Stimulated activated CD8-positive, alpha-beta memory T cell treated with anti-CD3 and anti-CD28 coated beads, Interleukin-7, amount 100 ng/mL, for 24 hours (primary cell): ENCODE data around the gene VIPR2.

Source experiments
- DNase-seq: peaks from one replicate; pipeline ENCODE4 v3.0.0-alpha.2; 2020; ENCODE audit warnings: low read depth

VIPR2 gene

DNA sequence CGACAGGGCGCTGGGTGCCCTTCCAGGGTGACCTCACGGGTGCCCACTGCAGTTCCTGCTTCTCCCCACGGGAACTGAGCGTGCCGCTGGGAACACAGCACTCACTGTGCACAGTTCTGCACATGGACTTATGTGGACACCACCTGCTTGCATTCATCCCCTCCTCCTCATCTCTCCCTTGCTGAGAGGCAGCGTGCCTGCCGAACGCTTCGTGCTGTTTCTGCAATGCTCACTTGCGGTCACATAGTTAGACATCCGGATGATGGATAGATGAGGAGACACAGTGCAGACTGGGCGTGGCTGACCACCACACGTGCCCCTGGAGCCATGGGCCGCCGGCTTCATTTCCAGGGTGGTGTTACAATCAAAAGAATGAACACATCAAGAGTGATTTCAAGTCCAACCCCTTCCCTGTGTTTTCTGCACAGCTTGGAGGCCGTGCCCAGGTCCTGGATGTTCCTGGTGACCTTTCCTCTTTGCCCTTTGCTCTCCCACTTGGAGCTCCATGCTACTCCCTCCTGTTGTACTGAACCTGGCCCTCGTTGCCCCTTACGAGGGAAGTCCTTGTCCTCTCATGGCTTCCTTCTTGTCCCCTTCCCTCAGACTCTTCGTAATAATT, 119.4 kb downstream of the VIPR2 start:
- no peak for DNase-seq

- DNase-seq = no peak
Measured at GRCh38 chr7:159024280-159024951, 120.3 kb downstream of the VIPR2 start.

DNA sequence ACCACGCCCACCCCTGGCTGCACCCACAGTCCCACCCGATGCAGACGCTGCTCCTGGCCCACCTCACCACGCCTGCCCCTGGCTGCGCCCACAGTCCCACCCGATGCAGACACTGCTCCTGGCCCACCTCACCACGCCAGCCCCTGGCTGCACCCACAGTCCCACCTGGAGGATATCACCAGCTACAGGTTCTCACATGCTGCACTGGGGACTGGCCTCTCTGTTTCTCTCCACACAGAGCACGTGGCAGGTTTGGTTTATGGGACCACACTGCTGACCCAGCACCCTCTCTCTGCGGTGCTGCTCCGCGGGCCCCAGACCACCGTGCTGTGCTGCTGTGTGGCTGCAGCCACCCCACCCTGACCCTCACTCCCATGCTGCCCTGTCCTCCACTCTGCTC, 120.9 kb downstream of the VIPR2 start:
- no peak for DNase-seq

- DNase-seq = no peak
Measured at GRCh38 chr7:159023206-159023605, 121.5 kb downstream of the VIPR2 start.

GRCh38 chr7:159022238-159022993, 122.3 kb downstream of the VIPR2 start:
- no peak for DNase-seq

GRCh38 chr7:159020987-159021386, 123.7 kb downstream of the VIPR2 start:
- DNase-seq = no peak

DNA sequence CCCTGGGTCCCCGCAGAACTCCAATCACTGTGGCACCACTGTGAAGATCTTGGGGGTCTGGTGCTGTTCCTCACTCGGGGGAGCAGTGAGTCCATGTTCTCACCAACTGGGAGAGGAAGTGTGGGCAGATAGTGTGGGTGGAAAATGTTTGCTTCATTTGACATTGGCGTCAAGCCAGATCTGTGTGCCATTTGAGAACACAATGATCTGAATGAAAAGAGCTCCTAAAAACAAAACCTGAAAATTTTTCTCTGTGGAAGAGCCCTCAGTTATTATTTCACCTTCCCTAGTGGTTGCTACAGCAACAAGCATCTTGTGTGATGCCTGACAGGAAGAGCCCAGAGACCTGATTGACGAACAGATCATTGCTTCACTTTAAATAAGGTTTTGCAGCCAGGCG, 125.6 kb downstream of the VIPR2 start:
- no peak for DNase-seq

- no peak for DNase-seq
Measured at GRCh38 chr7:159017741-159018140, 126.9 kb downstream of the VIPR2 start.

DNA sequence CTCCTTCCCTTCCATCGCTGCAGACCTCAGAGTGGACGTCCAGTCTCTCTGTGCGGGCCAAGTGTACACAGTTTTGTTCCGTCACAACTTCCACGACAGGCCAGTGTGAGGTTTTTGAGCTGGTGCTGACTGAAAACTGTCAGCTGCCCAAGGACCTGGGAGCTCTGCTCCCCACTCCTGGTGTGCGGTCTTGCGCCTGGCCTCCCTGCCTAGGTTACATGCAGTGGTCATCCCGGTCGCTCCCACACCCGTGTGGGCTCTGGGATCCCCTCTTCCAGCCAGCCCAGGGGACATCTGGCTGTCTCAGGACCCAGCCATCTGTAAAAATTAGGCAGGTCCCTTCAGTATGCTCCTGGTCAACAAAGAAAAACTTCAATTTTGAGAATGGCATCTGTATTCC, 127.5 kb downstream of the VIPR2 start:
- no peak for DNase-seq

DNA sequence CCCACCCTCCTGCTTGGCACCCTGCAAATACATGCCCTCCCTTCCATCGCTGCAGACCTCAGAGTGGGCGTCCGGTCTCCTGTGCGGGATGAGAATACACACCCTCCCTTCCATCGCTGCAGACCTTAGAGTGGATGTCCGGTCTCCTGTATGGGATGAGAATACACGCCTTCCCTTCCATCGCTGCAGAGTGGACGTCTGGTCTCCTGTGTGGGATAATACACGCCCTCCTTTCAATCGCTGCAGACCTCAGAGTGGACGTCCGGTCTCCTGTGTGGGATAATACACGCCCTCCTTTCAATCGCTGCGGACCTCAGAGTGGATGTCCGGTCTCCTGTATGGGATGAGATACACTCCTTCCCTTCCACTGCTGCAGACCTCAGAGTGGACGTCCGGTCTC, 128.1 kb downstream of the VIPR2 start:
- no peak for DNase-seq

GRCh38 chr7:159015454-159016410, 128.9 kb downstream of the VIPR2 start:
- DNase-seq = no peak

DNA sequence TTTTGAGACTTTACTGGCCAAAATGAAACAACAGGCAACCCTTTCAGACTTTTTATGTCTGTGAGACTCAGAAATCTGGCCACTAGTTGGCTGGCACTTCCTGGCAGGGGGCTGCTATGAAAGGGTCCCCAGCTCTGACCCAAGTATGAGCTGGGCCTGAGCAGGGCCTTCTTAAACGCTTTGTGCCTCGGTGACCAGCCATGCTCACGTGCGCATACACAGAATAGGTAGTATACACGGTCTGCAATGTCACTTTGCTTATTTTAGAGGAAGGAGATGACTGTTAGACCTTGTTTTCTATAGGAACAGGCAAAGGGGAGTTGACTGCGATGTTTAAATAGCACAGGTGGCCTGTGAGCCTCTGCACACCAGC, 129.6 kb downstream of the VIPR2 start:
- DNase-seq = no peak

DNA sequence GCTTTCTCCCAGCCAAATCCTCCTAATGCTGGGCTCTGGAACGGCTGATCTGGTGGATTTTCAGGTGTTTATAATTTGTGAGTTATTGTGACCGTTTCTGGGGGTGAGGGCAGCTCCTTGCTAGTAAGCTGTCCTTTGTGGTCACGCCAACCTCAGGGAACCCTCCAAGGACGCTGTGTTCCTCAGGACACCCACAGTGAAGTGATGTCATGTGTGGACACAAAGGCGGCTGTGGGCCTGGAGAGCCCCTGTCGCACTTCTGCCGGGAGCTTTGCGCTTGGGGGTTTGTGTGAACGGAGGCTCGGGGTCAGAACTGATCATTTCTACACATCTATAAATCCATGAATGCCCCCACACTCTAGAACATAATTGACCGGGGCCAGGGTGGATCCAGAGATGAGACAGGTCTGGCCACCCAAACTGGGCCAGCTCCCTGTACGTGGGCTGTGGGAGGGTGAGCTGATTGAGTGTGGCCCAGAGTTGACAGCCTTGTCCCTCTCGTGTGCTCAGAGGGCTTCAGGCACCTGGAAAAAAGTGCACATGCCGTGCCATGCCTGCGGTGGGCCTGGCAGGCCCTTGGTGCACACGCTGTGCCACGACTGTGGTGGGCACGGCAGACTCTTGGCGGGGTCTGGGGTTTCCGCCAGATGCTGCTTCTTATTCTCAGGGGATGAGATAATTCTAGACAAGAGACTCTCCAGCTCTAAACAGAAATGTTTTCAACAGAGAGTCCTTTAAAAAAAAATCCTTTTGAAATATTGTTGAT, 130.2 kb downstream of the VIPR2 start:
- DNase-seq = no peak

GRCh38 chr7:159013825-159014289, 130.8 kb downstream of the VIPR2 start:
- DNase-seq = no peak

- no peak for DNase-seq
Measured at GRCh38 chr7:159013181-159013690, 131.4 kb downstream of the VIPR2 start.

- no peak for DNase-seq
Measured at GRCh38 chr7:159012353-159013069, 132.2 kb downstream of the VIPR2 start.

- no peak for DNase-seq
Measured at GRCh38 chr7:159011722-159012022, 133.0 kb downstream of the VIPR2 start.

DNA sequence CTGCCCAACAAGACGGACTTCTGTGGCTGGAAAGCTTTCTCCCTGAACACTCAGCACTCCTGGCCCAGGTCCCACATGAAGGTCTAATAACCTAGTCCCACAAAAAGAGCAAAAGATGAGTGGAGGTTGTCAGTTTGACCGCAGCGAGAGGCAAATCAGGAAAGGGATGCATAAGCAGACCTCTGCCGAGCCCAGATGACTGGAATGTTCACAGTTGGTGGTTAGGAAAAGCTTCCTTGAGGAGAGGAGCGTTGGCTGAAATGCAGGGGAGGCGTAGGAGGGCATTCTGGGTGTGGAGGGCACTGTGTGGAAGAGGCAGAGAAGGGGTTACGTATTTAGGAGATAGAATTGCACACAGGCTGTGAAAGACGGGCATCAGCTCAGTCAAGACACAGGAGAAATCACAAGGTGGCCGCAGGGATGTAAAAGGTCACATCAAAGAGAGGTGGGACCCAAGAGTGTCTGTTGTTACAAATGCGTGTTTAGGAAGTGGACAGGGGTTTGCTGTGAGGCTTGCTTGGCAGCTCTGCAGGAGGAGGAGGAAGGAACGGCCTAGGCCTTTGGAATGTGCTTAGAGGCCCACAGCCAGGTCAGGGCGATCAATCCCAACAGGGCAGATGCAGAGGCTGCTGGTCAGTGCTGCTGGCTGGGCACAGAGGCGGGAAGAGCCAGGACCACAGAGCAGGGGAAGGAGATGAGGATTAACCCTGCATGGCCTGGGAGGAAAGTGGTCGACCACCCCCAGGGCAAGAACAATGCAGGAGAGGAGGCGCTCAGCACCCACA, 133.5 kb downstream of the VIPR2 start:
- no peak for DNase-seq

GRCh38 chr7:159010411-159010810, 134.3 kb downstream of the VIPR2 start:
- no peak for DNase-seq

DNA sequence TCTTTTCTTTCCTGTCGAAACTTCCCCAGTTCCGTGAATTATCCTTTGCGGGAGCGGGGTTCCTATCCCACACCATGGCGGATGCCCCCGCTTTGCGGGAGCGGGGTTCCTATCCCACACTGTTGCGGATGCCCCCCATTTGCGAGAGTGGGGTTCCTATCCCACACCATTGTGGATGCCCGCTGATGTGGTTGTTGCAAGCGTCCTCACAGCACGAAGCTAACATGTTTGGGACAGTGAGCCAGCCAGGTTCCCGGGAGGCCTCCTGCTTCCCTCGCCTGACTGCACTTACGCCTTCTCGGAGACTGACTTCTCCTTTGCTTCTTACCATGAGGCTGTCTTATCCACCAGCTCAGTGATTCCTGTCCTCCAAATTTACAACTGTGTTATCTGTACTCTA, 134.7 kb downstream of the VIPR2 start:
- no peak for DNase-seq
